Stimulated activated CD8-positive, alpha-beta memory T cell treated with anti-CD3 and anti-CD28 coated beads, Interleukin-15, amount 100 ng/mL, for 4 hours (primary cell): ENCODE measurements around the gene ACVR2A.

Experiments used
- DNase-seq, 2 donors: peaks; one replicate each; pipeline ENCODE4 v3.0.0-alpha.2; 2020; ENCODE audit warnings: low read depth in 2 of 2

ACVR2A gene

DNA sequence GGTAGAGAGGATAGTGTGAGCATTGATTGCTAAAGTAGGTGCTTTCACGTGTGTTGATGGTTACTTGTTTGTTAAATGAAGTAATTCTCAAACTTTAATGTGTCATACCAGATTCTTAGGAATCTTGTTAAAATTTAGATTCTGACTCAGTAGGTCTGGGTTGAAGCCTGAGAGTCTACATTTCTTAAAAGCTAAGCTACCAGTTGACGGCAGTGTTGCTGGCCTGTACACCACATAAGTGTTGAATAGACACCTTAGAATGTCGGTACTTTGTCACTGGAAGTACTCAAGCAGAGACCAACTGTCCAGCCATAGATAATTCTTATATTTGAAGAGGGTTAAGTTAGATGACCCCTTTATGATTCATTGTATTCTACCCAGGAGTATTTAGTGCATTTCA, 79.8 kb downstream of the ACVR2A start:
- DNase-seq = no peak

DNA sequence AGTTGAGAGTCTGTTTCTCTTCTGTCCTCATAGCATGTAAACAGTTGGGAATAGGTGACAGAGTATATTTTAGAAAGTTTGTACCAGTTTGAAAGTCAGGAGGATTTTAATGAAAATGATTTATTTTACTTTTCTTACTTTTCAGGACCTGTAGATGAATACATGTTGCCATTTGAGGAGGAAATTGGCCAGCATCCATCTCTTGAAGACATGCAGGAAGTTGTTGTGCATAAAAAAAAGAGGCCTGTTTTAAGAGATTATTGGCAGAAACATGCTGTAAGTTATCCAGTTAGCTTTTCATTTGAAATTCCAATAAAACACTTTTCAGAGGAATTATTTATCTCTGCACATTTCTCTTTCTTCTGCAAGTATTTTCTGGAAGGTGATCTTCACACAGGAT, 81.1 kb downstream of the ACVR2A start:
- no peak for DNase-seq

DNA sequence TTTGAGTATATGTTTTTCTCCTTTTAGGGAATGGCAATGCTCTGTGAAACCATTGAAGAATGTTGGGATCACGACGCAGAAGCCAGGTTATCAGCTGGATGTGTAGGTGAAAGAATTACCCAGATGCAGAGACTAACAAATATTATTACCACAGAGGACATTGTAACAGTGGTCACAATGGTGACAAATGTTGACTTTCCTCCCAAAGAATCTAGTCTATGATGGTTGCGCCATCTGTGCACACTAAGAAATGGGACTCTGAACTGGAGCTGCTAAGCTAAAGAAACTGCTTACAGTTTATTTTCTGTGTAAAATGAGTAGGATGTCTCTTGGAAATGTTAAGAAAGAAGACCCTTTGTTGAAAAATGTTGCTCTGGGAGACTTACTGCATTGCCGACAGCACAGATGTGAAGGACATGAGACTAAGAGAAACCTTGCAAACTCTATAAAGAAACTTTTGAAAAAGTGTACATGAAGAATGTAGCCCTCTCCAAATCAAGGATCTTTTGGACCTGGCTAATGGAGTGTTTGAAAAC, 82.3 kb downstream of the ACVR2A start:
- no peak for DNase-seq

DNA sequence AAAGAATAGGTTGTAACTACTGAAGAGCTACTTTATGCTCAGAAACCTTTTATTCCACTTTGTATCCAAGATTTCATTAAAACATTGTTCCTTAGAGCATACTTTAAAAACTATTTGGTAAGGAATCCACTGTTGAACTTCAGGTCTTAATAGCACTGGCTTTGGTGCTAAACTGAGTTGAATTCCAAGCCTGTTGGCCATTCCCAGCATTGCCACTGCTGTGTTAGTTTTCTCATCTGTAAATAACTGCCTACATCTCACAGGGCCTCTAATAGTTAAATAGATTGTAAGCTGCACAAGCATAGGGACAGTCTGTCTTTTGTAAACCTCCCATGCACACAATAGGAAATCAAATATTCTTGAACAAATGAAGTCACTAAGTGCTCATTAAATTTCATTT, 89.1 kb downstream of the ACVR2A start:
- DNase-seq = no peak

DNA sequence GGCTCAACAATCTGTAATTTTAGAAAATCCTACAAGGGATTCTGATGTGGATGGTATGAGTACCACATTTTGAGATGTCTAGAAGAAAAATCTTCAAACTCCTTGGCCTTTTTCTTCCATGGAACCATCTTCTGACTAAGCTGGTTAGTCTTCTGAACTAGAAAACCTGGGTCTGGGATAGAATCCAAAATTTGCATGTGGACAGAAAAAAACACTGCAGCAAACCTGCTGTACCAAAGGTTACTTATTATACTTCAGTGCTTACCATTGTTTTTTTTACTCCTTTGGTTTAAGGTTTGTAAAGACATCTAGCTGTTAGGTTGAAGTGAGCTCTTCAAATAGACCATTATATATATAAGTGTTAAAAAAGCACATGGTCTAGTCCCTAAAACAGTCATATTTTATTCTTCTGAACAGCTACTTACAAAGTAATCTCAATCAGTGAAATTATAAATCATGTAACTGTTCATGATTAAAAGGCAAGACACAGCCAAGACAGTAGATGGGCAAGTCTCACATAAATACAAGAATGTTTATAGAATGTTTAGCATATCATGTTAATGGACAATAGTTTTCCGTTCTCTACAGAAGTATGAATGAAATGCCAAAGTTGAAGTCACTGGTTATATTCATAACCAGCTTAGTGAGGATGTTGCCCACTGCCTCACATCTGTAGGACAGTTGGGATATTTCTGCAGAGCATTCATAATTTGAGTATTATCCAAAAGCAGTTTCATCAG, 90.2 kb downstream of the ACVR2A start:
- no peak for DNase-seq

DNA sequence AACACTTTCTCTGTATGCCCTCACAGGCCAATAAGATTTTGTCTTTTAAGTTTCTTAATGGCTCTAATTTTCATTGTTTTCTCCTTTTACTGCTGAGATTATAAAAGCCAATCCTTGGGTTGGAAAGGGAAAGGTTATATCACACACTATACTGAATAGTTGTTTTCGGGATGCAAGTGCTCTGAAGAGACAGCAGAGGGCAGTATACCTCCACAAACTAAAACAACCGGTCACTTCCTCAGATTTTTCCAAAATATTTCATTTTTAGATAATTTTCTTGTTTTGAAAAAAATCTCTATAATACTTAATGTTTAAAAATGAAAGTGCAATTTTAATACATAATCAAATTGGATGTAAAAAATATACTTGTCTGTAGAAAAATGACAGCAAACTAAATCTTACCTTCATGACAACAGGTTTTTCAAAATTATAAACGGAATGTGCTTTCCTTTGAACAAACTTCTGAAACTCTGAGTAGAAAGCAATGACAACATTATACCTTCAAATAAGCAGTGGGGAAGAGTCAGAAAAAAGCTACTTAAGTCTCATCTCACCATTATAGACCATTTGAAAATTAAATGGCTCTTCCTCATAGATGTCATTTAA, 93.0 kb downstream of the ACVR2A start:
- no peak for DNase-seq

DNA sequence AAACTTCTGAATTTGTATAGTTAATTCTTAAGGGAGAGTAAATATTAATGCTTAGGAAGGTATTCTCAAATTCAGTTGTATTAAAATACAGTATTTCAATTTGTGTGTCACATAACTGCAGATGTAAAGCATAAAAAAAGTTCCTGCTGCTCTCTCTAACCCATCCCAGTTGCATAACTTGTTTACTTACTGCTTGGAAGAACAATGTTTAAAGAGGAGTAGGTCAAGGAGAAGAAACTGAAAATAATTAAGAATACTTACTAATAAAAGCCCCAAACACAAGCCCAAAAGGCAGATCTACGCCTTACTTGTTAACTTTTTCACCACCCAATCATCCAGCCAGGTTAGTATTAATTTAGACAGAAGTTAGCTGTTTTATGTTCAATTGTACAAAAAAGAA, 94.5 kb downstream of the ACVR2A start:
- no peak for DNase-seq

DNA sequence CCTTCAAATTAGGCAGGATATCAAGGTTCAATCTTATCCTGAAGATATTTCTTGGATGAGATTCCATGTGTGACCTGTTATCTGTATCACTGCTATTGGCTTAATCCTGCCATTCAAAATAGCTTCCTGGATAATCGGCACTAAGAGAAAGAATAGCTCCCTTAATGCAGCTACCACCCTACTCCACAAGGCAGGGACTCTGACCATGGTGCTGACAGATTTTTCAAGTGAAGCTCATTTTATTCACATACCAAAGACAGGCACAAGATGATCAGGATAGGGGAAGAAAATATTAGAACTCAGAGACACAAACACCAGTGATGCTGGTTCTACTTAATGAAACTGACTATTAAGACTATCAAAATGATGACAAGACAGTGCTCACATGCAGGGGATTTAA, 100.8 kb downstream of the ACVR2A start:
- no peak for DNase-seq

DNA sequence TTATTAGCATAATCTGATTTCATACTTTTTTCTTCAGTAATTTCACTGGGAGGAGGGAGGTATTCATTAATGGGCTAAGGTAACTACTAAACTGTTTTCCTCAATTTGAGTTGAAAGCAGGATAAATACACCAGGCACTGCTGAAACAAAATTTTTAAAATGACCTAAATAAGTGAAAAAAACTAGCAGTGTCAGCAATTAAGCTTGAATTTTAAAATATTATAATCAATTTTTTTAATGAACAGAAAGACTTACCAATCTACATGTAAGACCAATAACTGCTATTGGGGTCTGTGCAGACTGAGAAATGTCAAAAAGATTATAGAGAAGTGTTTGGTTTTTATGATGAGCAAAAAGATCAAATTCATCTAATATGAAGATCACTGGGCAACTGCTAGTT, 107.3 kb downstream of the ACVR2A start:
- no peak for DNase-seq

DNA sequence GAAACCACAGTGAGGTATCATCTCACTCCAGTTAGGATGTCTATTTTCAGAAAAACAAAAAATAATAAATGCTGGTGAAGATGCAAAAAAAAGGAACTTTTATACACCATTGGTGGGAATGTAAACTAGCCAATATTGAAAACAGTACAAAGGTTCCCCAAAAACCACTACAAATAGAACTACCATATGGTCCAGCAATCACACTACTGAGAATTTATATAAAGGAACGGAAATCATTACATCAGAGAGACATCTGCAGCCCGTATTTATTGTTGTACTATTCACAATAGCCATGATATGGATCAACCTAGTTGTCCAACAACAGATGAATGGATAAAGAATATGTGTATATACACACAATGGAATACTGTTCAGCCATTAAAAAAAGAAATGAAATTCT, 123.7 kb downstream of the ACVR2A start:
- no peak for DNase-seq

DNA sequence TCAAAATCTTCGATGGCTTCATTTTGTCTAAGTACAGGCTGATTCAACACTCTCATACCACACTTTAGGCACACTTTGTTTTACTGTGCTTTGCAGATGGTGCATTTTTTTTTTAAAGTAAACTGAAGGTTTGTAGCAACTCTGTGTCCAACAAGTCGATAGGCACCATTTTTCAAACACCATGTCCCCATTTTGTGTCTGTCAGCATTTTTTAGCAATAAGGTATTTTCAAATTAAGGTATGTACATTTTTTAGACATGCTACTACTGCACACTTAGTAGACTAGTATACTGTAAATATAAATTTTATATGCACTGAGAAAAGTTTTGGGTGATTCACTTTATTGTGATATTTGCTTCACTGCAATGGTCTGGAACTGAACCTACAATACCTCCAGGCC, 131.3 kb downstream of the ACVR2A start:
- DNase-seq = no peak

DNA sequence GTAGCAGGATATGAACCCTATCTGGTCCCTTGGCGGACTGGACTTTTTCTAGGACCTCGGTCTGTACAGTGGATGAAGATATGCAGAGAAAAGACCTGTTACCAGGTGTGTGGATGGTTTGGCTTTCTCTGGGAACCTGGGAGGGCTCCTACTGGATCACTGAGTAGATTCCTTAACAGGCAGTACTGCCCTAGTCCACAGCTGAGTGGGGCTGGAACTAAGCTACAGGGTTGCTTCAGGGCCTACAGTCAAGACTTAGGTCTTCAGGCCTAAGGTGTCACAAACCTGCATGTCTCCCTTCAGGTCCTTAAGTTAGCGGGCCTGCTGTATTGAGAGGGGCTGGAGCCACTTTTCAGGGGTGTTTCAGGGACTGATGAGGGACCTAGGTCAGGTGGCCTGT, 132.8 kb downstream of the ACVR2A start:
- no peak for DNase-seq
